Measurements from ENCODE around the gene TXNIP.
"Not testable (repeated sequence)": the region's sequence is repeated elsewhere in the genome, so short reads cannot be mapped to it uniquely, and the experiment has no call there.

The TXNIP gene, protein sequence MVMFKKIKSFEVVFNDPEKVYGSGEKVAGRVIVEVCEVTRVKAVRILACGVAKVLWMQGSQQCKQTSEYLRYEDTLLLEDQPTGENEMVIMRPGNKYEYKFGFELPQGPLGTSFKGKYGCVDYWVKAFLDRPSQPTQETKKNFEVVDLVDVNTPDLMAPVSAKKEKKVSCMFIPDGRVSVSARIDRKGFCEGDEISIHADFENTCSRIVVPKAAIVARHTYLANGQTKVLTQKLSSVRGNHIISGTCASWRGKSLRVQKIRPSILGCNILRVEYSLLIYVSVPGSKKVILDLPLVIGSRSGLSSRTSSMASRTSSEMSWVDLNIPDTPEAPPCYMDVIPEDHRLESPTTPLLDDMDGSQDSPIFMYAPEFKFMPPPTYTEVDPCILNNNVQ

DNA sequence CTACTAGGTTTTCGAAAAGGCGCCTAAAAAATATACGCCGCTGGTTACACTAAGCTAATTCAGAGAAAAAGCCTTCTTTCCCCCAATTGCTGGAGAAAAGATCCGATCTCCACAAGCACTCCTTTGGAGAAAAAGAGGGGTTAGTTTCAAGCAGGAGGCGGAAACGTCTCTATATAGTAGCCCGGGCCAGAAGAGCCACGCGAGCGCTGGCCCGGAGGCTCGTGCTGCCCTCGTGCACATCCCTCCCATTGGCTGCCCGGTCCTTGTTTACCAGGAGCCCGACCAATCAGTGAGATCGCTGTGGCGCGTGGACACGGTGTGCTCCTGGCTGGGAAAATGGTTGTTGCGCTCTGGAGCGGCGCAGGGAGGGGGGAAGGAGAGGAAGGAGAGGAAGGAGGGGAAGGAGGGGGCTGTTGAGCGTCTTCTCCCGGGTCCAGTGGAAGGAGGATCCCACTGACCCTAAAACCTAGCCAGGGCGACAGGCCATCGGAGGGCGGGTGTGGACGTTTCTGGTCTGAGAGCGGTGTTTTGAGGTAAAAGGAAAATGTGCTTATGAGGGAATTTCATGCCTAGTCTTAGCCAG lies at the start of gene TXNIP:
Gene TXNIP, minus strand, starts transcription at position 147 of the 583 bp plus-strand sequence. CDS start 313 bp downstream, outside the sequence.
- DNase-seq = peak; percentile 99

DNA sequence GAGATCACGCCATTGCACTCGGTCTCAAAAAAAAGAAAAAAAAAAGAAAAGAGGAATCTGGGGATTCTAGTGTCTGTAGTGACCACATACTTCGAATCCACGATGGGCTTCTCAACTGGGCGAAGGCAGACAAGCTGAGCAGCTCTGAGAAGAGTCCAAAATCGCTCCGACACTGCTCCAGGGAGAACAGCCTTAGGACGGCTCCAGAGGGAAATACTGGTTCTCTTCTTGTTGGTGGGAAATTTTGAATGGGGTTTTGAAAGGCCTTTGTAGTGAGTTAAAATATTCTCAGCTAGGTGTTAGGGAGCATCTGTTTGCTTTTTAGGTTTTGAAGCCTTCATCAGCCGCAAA lies 43.4 kb upstream of the TXNIP start:
- DNase-seq = no peak

DNA sequence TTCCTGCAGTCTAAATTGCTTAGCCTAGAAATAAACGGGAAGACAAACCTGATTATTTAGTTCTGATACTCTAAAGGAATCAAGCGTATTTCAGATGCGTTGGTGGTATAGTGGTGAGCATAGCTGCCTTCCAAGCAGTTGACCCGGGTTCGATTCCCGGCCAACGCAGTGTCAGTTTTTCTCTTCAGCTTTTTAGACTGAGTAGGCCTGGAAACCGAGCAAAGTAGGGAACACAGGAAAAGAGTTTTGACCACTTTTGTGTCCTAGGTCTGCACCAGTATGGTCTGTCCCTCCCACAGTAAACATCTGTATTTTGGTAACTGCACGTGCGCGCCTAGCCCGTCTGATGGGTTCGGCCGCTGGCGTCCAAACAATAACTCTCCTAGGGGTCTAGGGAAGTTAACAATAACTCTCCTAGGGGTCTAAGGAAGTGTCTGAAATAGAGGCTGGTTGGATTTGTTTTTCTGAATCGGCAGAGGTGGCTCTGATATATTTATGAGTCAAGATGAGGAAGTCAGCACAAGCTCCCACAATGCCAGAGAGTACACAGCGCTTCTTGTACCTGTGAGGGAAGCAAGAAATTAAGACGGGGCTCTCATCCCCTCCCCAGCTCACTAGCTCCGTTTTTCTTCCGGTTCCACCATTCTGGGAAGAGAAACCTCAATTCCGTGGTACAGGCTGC lies 40.7 kb upstream of the TXNIP start:
- peak; percentile 92 for DNase-seq

DNA sequence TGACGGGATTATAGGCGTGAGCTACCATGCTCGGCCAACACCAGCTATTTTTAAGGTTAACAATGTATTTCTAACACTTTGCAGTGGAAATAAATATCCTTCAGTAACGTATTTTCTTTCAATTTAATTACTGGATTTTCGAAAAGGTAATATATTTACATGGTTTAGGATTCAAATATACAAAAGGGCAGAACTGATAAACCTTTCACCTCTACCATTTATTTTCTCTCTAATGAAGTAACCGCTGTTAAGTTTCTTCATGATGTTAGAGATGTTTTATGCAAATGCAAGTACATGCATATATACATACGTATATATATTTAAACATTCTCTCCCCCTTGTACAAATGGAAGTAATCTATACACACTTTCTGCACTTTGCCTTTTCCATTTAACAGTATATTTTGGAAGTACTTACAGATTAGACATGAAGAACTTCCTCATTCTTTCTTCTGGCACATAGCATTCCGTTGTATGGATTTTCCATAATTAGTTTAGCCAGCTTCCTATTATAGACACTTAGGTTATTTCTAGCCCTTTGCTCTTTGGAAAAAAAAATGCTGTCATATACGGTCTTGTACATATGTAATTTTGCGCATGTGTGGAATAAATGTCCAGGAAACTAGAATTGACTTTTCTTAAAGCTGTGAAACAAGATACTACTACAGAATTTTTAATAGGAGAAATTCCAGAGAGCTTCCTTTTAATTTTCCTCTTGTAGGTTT lies 40.0 kb upstream of the TXNIP start:
- no peak for DNase-seq

DNA sequence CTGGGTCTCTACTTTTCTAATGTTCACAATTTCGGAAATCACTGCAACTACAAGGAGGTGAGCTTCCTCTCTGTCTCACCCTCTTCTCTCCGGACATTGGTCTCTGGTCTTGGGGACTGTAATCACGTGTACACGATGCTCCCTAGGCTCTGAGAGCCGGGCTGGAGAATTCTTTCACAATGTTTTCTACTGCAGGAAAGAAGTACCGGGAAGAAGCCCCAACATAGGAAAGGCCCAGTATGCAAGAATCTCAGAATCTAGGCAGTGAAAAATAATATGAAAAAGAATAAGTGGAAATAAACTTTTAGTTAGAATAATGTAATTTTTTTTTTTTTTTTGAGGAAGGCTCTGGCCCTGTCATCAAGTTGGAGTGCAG lies 38.7 kb upstream of the TXNIP start:
- no peak for DNase-seq

DNA sequence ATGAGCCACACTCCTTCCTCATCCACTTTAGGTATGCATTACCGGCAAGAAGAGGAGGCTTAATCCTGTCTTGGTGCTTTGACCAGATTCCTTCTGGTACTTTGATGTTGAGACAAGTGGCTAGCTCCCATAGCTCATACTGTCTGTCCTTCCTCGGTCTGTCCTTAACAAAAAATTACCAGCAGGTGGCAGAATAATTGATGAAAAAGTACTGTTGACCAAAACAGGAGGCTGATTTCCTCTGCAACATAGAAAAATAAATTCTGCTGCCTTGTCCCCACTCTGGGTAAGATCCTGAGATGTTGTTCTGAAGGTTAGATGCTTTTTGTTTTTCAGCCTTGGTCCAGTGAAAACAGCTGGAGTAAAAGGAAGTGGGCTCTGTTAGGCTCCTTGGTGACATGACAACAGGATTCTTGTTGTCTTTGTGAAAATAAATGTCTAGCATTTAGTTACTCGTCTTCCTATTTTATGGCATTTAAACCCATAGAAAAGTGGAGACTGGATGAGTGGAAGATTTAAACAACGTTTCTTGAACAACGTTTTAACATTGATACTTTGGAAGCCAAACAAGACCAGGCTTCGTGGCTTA lies 36.3 kb upstream of the TXNIP start:
- peak; percentile 83 for DNase-seq

DNA sequence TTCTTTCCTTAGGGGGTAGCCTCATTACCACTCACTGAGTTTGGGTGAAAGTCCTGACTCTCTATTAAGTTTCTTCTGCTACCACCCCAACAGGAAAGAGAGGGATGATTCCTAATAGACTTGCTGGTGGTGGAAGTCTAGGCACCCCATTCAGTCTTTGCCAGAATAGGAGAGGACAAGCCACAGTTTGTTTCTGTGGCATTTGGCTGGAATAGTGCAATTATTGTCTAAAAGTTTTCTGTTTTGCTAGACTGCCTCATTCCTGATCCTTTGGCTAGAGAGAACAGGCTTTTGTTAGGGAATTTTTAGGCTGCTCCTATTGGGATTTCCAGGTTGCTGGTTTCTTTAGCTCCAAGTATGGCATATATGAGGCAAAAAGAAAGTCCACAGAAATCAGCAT lies 35.1 kb upstream of the TXNIP start:
- no peak for DNase-seq

DNA sequence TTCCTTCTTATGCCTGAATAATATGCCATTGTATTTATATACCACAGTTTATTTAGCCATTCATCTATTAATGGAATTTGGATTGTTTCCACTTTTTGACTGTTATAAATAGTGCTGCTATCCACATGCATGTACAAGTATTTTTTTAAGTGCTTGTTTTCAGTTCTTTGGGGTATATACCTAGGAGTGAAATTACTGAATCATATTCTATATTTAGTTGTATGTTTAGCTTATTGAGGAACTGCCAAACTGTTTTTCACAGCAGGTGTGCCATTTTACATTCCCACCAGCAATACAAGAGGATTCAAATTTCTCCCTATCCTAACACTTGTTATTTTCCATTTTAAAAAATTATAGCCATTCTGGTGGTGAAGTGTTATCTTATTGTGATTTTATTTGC lies 32.7 kb upstream of the TXNIP start:
- peak; percentile 65 for DNase-seq

DNA sequence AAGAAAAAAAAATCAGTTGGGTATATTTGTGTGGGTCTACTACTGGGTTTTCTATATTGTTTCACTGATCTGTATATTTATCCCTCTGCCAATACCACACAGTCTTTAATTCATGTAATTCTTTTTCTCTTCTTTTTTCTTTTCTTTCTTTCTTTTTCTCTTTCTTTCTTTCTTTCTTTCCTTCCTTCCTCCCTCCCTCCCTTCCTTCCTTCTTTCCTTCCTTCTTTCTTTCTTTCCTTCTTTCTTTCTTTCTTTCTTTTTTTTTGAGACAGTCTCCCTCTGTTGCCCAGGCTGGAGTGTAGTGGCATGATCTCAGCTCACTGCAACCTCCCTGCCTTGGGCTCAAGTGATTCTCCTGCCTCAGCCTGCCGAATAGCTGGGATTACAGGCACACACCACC lies 30.3 kb upstream of the TXNIP start:
- DNase-seq = not testable (repeated sequence)

DNA sequence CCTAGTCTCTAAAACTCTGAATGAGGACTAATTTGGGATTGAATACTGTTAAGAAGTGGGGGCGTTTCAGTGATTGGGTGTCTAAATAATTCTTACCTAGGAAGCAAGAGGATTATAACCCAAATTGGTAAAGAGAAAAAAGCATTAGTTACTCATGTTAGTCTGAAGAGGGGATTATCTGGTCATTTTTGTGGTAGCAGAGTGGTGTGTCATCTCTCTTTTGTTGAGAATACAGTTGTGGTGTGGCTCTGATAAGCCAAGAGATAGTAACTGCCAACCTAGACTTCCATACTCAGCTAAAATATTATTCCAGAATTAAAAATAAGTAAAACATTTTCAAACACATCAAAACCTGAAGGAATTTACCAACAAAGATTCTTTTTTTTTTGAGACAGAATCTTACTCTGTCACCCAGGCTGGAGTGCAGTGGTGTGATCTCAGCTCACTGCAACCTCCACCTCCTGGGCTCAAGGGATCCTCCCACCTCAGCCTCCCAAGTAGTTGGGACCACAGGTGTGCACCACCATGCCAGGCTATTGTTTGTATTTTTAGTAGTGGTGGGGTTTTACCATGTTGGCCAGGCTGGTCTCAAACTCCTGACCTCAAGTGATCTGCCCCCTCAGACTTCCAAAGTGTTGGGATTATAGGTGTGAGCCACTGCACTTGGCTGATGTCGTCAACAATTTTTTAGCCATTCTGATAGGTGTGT lies 29.6 kb upstream of the TXNIP start:
- not testable (repeated sequence) for DNase-seq

DNA sequence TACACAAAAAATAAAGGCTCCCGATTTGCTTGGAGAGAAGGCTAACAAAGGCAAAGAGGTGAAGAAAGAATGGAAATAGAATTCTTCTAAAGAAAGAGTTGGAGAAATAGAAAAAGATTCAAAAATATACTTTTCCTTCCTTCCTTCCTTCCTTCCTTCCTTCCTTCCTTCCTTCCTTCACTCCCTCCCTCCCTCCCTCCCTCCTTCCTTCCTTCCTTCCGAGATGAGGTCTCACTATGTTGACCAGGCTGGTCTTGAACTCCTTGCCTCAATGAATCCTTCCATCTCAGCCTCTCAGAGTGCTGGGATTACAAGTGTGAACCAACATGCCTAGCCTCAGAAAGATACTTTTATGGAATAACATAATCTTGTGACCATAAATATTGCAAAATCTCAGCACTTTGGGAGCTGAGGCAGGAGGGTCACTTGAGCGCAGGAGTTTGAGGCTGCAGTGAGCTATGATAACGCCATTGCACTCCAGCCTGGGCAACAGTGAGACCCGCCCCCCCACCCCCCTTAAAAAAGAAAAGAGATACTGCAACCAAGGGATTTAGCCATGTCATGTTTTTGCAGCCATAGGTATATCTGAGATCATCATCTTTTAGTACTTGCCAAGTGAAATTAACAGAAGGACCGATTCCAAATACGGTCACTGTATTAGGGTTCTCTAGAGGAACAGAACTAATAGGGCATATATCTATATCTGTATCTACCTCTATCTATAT lies 26.2 kb upstream of the TXNIP start:
- no peak for DNase-seq

DNA sequence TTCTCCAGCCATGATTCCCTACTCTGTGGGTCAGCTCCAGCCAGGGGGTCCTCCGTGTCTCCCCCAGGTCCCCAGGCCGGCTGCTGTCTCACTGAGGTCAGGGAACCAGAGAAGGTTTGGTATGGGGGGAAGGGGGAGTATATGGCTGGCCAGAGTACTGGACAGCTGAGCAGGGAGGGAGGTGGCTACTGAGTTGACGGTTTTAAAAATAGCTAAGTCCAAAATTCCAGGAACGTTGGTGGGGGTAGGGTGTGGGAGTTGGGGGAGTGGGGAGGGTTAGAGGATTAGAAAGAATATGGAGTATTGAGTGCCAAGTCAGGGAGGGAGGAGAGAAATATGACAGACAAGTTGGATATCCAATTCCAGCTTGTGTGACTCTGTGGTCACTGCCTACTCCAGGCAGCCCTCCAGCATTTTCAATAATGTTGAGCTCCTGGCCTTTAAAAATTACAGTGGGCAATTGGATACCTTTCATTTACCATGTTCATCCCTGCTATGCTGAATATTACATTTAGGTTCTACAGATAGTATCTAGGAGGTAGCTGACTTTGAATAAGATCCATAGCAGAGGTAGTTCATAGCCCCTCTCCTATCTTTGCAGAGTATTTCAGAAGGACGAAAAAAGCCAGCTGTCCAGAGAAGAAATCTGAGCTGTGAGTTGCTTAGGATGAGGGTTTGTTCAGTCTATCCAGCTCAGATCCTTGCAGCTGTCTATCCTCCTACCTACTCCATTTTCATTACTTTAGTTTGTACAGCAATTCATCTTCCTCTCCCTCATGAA lies 25.4 kb upstream of the TXNIP start, which contains the start of gene HJV:
Gene HJV, minus strand, starts transcription at position 114 of the 781 bp plus-strand sequence. CDS start 1,504 bp downstream, outside the sequence.
- DNase-seq = no peak

DNA sequence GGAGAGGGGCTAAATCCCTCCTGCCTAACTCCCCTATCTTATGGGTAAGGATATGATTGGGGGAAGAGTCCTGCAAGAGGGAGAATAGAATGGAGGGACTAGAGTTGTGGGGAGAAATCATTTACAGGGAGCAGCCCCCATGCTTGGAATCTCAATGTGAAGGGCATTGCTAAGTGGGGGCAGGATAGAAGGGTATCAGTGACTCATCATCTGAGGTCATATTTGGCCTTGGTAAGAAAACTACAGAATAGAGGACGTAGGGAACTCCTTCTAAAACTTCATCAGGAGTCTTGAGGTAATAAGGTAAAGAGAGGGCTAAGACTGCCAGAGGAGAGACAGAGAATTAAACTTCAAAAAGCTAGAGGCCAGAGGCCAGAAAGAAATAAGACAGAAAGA lies 24.7 kb upstream of the TXNIP start:
- DNase-seq = no peak

DNA sequence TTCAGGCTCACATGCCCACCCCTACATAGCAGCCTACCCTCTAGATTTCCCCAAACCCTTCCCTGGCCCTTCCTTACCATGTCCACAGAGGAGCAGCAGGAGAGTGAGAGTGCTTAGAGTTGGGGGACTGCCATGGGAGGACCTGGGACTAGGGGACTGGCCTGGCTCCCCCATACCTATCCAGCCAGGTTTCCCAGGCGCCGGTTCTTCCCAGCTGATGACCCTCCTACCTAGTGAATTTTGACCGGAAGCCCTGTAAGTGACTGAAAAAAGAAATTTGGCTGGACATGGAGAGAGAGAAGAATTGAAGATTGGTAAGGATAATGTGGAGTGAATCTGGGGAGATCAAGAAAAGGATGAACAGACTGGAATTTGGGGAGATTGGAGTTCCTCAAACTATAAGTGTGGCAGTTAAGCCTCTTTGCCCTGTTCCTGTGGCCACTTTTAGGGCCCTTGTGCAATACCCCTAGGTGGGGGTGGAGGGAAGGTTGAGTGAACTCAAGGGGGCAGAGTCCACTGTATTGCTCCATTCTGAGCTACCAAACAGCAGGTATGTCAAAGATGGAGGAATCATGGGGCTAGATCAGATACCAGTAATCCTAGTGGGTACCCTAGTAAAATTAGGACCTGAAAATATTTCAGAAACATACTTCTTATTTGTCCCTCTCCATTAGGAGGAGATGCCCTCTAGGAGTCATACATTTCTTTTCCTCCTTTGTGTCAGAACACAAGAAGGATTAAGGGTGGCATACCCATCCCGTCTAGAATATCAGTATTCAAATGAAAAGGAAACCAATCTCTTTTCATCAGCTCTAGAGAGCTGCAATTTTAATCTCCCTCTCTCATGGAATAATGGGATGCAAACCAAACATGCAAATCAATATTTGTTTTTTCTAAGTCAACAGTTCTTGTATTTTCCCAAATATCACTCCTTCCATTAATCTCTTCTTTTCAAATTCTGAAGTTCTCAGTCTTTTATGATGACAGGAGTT lies 24.0 kb upstream of the TXNIP start:
- no peak for DNase-seq

DNA sequence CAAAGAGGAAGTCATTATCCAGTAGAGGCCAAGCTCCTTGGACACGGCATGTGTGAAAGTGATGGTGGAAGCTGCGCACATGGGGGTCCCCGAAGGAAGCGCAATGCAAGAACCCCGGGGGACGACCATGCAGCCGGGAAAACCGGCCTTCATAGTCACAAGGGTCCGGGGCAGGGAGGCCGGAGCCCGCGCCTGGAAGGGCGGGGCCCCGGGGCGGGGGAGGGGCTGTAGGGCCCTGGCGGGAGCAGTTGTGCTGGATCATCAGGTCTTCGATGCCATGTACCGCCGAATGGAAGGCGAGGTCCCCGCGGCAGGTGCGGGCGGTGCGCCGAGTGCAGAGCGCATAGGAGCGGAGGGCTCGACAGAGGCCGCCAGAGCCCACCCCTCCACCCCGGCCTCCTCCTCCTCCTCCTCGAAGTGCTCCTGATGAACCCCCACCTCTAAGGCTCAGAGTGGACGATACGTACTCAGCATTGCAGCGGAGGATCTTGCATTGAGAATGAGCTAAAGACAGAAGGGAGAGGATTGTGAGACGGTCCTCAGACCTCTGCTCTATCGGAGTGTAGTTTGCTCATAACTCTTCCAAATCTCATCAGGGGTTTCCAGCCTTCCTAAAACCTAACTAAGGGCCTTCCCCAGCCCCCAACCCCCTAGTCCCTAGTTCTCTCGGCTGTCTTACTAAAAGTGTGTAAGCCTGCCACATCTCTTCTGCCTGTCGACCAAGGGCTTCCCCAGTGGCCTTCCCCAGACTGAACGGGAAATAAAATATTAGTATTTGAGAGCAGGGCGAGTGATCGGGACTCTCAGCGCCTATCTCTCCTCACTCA lies 23.1 kb upstream of the TXNIP start:
- no peak for DNase-seq

DNA sequence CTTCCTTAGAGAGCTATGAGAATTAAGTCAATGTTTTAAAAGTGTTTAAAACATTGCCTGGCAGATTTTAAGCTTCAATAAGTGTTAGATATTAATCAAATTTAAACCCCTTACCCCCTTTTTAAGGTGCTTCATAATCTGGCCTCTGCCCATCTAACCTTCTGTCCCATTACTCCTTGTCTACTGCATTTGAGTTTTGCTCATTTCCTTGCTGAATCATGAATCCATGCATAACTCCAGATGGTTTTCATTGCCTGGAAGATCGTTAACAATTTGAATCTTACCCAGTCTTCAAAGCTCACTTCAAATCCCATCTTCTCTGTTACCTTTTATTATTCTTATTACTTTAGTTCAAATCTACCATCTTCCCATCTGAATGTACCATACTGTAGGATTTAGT lies 20.5 kb upstream of the TXNIP start:
- DNase-seq = no peak

DNA sequence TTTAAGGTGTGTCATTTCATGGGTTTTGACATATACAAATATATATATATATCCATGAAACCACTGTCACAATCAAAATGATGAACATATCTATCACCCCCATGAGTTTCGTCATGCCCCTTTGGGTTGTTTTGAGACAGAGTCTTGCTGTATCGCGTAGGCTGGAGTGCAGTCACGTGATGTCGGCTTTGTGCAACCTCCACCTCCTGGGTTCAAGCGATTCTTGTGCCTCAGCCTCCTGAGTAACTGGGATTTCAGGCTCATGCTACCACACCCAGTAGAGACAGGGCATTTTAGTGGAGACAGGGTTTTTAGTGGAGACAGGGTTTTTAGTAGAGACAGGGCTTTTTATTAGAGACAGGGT lies 17.2 kb upstream of the TXNIP start:
- DNase-seq = no peak

DNA sequence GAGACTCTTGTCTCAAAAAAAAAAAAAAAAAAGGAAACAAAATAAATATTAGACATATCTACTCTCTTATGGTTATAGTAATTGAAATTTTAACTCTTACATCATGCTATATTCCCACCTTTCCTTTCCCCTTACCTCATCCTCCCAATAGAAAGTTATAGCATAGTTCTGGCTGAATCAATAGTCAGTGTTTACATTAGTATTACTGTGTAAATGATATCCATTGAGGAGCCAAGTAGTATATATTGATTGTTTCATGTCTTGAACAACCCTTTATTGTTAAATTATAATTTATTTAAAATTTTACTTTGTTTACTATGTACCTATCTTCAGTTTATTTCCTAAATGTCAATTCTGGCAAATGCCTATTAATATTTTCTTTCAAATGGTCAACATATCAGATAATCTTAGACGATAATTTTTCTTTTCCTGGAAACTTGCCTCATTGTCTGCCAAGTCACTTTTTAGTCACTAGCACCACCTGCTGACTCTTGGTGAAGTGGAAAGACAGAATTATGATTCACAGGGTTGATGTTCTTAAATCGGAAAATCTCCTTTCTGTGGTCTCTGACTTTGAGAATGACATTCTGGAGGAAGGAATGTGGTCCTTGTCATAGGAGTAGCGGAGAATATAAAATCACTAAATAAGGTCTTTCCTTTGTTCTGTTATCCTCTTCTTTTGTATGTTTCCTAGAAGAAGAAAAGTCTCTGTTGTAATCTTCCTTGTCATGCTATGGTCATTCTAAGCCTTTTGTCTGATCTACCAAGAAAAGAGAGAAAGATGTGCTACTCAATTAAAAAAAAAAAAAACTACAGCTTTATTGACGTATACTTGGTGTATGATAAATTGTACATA lies 16.6 kb upstream of the TXNIP start:
- peak; percentile 76 for DNase-seq

All from RPMI8226 (cell line).